RWPE2 (cell line): ENCODE measurements around the gene PABPC1L.
A peak's percentile ranks its signal among the peaks of the same experiment; 100 is the strongest.

Source experiments
- ATAC-seq: fragments of 200-7000 bp; cut with Tn5 transposase; 3 replicates; pipeline ENCODE4 v1.9.1; 2021; ENCODE audit warnings: low read depth
- DNase-seq: peaks from one replicate; pipeline ENCODE4 v3.0.0-alpha.2; 2020; ENCODE audit warnings: low spot score
- H3K27ac ChIP-seq: fragments of 450-650 bp; 2 replicates; pipeline ENCODE4 v1.5.1; 2017; ENCODE audit warnings: mild to moderate bottlenecking; ENCODE audit not compliant: poor library complexity, severe bottlenecking
- H3K27me3 ChIP-seq: fragments of 250-450 bp; sonication (Bioruptor Pico); 2 replicates; pipeline ENCODE4 v1.5.1; 2021; ENCODE audit warnings: mild to moderate bottlenecking, moderate library complexity; ENCODE audit not compliant: insufficient read depth, poor library complexity, severe bottlenecking
- H3K36me3 ChIP-seq: fragments of 250-450 bp; sonication (Bioruptor Pico); 2 replicates; pipeline ENCODE4 v1.5.1; 2020; ENCODE audit warnings: low read depth, mild to moderate bottlenecking, moderate library complexity
- H3K4me1 ChIP-seq: fragments of 250-450 bp; sonication (Bioruptor Pico); 2 replicates; pipeline ENCODE4 v1.5.1; 2021; ENCODE audit warnings: mild to moderate bottlenecking, moderate library complexity; ENCODE audit not compliant: insufficient read depth, poor library complexity, severe bottlenecking
- H3K4me3 ChIP-seq: fragments of 250-450 bp; sonication (Bioruptor Pico); 2 replicates; pipeline ENCODE4 v1.5.1; 2021; ENCODE audit warnings: mild to moderate bottlenecking, moderate library complexity; ENCODE audit not compliant: severe bottlenecking
- H3K9me3 ChIP-seq: fragments of 250-450 bp; sonication (Bioruptor Pico); 2 replicates; pipeline ENCODE4 v1.5.1; 2021; ENCODE audit warnings: mild to moderate bottlenecking, moderate library complexity; ENCODE audit not compliant: severe bottlenecking
- TF ChIP-seq, protein P1 (sequence below): fragments of 450-650 bp; IDR thresholded peaks from one replicate; pipeline ENCODE4 v1.5.1; 2017; ENCODE audit warnings: mild to moderate bottlenecking, moderate library complexity; ENCODE audit not compliant: poor library complexity, severe bottlenecking

Gene PABPC1L

DNA sequence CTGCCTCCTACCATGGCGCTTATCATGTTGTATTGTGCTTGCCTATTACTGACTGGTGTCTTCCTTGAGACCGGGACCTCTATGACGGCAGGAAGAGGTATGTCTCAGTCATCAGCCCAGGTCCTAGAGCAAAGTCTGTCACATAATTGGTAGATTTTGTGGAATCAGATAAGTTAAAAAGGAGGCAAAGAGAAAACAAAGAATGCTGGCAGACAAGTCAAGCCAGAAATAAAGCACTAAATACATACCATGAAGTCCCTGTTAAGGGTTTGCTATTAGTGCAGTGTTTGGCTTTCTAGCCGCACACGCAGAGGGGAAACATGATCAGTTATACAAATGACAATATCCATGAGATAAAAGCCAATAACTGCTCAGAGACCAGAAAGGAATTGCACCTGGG, 44.4 kb downstream of the PABPC1L start:
- H3K4me3 ChIP-seq, result no peak overlapping the region
- H3K27me3 ChIP-seq, result no peaks in the 10 kb centered on the region
- TF ChIP-seq, protein P1, sequence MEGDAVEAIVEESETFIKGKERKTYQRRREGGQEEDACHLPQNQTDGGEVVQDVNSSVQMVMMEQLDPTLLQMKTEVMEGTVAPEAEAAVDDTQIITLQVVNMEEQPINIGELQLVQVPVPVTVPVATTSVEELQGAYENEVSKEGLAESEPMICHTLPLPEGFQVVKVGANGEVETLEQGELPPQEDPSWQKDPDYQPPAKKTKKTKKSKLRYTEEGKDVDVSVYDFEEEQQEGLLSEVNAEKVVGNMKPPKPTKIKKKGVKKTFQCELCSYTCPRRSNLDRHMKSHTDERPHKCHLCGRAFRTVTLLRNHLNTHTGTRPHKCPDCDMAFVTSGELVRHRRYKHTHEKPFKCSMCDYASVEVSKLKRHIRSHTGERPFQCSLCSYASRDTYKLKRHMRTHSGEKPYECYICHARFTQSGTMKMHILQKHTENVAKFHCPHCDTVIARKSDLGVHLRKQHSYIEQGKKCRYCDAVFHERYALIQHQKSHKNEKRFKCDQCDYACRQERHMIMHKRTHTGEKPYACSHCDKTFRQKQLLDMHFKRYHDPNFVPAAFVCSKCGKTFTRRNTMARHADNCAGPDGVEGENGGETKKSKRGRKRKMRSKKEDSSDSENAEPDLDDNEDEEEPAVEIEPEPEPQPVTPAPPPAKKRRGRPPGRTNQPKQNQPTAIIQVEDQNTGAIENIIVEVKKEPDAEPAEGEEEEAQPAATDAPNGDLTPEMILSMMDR, result no peak
- no peak overlapping the region for H3K27ac ChIP-seq
- H3K4me1 ChIP-seq, result peaks cover 14% of the 10 kb centered on the region
- no peak for DNase-seq
- no peaks in the 10 kb centered on the region for H3K9me3 ChIP-seq
- no peak for ATAC-seq
- H3K36me3 ChIP-seq, result peaks cover 91% of the 10 kb centered on the region

GRCh38 chr20:44955270-44955669, 45.4 kb downstream of the PABPC1L start:
- no peaks in the 10 kb centered on the region for H3K27me3 ChIP-seq
- DNase-seq (no peak), ATAC-seq (no peak)
- H3K4me1 ChIP-seq, result peaks cover 14% of the 10 kb centered on the region
- H3K27ac ChIP-seq, result no peak overlapping the region
- TF ChIP-seq, protein P1, result no peak
- no peaks in the 10 kb centered on the region for H3K9me3 ChIP-seq
- H3K36me3 ChIP-seq, result peaks cover 81% of the 10 kb centered on the region
- no peak overlapping the region for H3K4me3 ChIP-seq

DNA sequence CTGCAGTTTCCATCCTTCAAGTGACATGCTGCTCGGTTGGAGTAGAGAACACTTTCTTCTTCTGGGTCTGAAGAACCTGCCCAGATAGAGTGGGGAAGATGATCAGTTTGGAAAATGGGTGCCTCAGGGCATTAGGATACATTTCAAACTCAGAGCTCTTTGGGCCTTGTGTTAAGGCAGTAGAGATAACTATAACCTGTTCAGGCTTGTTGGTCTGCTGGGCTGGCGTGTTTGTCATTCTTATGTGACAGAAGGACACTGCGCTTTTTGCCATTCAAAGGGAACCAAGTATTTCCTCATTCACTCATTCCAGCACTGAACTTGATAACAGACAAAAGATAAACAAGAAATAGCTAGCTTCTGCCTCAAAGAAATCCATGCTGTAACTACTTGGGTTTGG, 46.5 kb downstream of the PABPC1L start:
- TF ChIP-seq, protein P1, result no peak
- Histone ChIP-seq H3K27ac (no peak overlapping the region), H3K9me3 (no peaks in the 10 kb centered on the region), H3K4me1 (peaks cover 21% of the 10 kb centered on the region), H3K4me3 (no peak overlapping the region), H3K27me3 (no peaks in the 10 kb centered on the region), H3K36me3 (peaks cover 69% of the 10 kb centered on the region)
- ATAC-seq (no peak), DNase-seq (no peak)

DNA sequence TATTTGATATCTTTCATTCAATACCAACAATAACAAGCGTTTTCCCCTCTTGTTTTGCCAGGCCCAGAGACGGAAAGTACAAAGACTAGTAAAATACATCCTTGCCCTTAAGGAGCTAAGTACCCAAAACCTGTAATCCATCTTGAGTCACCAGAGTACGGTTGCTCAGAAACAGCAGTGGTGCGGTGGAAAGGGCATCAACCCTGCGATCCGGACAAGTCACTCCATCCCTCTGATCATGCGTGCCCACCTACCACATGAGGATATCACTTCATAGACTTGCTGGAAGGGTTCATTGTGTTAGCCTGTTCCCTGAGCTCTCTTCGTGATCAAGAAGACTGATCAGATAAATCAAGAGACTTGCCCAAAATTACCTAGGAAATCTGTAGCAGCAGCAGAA, 48.4 kb downstream of the PABPC1L start:
- Histone ChIP-seq H3K9me3 (no peaks in the 10 kb centered on the region), H3K4me1 (peaks cover 26% of the 10 kb centered on the region), H3K36me3 (peaks cover 51% of the 10 kb centered on the region), H3K27ac (peak overlapping the region; percentile 81), H3K27me3 (no peaks in the 10 kb centered on the region), H3K4me3 (no peak overlapping the region)
- no peak for DNase-seq
- ATAC-seq, result no peak
- TF ChIP-seq, protein P1, result no peak

DNA sequence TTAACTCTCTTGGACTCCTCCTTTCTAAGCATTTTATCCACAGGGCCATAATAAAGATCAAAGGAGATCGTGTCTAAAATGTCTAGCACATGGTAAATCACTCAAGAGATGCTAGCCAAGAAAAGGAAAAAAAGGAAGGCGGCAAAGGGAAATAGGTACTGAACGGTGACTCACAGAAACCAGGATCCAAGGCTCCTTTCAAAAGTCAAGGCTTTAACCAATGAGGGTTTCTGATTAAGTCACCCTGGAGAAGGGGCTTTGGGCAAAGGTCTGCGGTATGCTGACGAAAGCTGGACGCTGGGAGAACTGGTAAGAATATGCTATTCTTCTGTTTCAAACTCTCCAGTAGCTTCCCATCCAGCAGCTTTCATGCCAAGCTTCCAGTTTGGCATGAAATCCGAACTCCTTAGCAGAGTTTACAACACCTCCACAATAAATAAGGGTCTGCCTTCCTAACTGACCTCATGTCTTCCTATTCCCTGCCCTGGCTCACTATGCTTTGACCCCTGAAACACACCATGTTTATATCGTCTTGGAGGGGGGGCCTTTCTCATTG, 49.3 kb downstream of the PABPC1L start:
- peaks cover 26% of the 10 kb centered on the region for H3K4me1 ChIP-seq
- TF ChIP-seq, protein P1, result no peak
- H3K9me3 ChIP-seq, result no peaks in the 10 kb centered on the region
- ATAC-seq (peak; percentile 1; the same call in 1 of the 3 replicates), DNase-seq (no peak)
- H3K36me3 ChIP-seq, result peaks cover 42% of the 10 kb centered on the region
- H3K4me3 ChIP-seq, result peak overlapping the region; percentile 58
- H3K27ac ChIP-seq, result peak overlapping the region; percentile 81
- no peaks in the 10 kb centered on the region for H3K27me3 ChIP-seq
